K562 (cell line): ENCODE results near the gene GULP1. TPM values are rescaled to one million over a fixed set of nuclear protein-coding genes. Genes with fewer than 3 reads are reported as not detected.

Experiments
- AFF4 ChIP-seq: sonication (generic); formaldehyde crosslinking; IDR thresholded peaks from 2 replicates; pipeline ENCODE4 v1.8.0; 2023; ENCODE audit warnings: mild to moderate bottlenecking, missing genetic modification reagents
- CC2D1A ChIP-seq: fragments of 450-650 bp; IDR thresholded peaks from 2 replicates; pipeline ENCODE4 v1.6.1; 2017; ENCODE audit warnings: mild to moderate bottlenecking
- CHCHD3 ChIP-seq: fragments of 250-450 bp; sonication (Bioruptor Pico); IDR thresholded peaks from 2 replicates; pipeline ENCODE4 v2.1.2; 2022; ENCODE audit warnings: mild to moderate bottlenecking
- CTCF ChIP-seq, 3 experiments: IDR thresholded peaks in 2 of 3; conservative IDR thresholded peaks in 1 of 3; 2 replicates each; pipeline ENCODE4 v1.5.1; 2011 to 2012; ENCODE audit warnings: low read length in 3 of 3, mild to moderate bottlenecking in 3 of 3, control low read depth in 2 of 3, improper control_type of control experiment in 1 of 3, inconsistent platforms in 1 of 3, low read depth in 1 of 3, mixed read lengths in 1 of 3, moderate library complexity in 1 of 3; ENCODE audit not compliant: insufficient read depth in 2 of 3
- ELF2 ChIP-seq: fragments of 250-450 bp; sonication (Bioruptor Pico); IDR thresholded peaks from 2 replicates; pipeline ENCODE4 v1.5.0; 2021; ENCODE audit warnings: mild to moderate bottlenecking
- ELF4 ChIP-seq: fragments of 450-650 bp; formaldehyde crosslinking; IDR thresholded peaks from 2 replicates; pipeline ENCODE4 v1.4.0; 2022; ENCODE audit warnings: missing genetic modification characterization
- HDAC2 ChIP-seq: fragments of 450-650 bp; IDR thresholded peaks from 2 replicates; pipeline ENCODE4 v1.6.1; 2016; ENCODE audit warnings: mild to moderate bottlenecking
- KDM4B ChIP-seq, 2 experiments: fragments of 450-650 bp in 1 of 2; sonication (generic) in 1 of 2; IDR thresholded peaks; 2 replicates each; pipeline ENCODE4 v1.6.1; 2016 to 2017; ENCODE audit warnings: borderline replicate concordance in 2 of 2, antibody characterized with exemption in 1 of 2, low read depth in 1 of 2, mild to moderate bottlenecking in 1 of 2
- MCM5 ChIP-seq: fragments of 450-650 bp; IDR thresholded peaks from 2 replicates; pipeline ENCODE4 v1.6.1; 2016; ENCODE audit warnings: low read depth
- MEF2A ChIP-seq: IDR thresholded peaks from 2 replicates; pipeline ENCODE4 v1.6.1; 2011; ENCODE audit warnings: low read depth, mild to moderate bottlenecking, low read length, moderate library complexity; ENCODE audit not compliant: control insufficient read depth
- NFIC ChIP-seq: fragments of 450-650 bp; IDR thresholded peaks from 2 replicates; pipeline ENCODE4 v1.6.1; 2017; ENCODE audit warnings: mild to moderate bottlenecking, inconsistent platforms
- PHF21A ChIP-seq: fragments of 450-650 bp; IDR thresholded peaks from 2 replicates; pipeline ENCODE4 v1.6.1; 2017; ENCODE audit warnings: low read depth, borderline replicate concordance
- POLR2G ChIP-seq: fragments of 200-400 bp; formaldehyde crosslinking; IDR thresholded peaks from 2 replicates; pipeline ENCODE4 v1.6.1; 2017; ENCODE audit warnings: low read depth, mild to moderate bottlenecking, antibody characterized with exemption, low read length, moderate library complexity
- PPARD ChIP-seq: fragments of 250-450 bp; sonication (Bioruptor Pico); IDR thresholded peaks from 2 replicates; pipeline ENCODE4 v1.8.0; 2022; ENCODE audit warnings: inconsistent platforms, mild to moderate bottlenecking, moderate library complexity
- TOE1 ChIP-seq, 2 experiments: fragments of 450-650 bp in 1 of 2; sonication (generic) in 1 of 2; formaldehyde crosslinking in 1 of 2; IDR thresholded peaks; 2 replicates each; pipeline versions ENCODE4 v1.7.1 to v1.8.0; 2016 to 2022; ENCODE audit warnings: borderline replicate concordance in 2 of 2, mild to moderate bottlenecking in 2 of 2, antibody characterized with exemption in 1 of 2, inconsistent platforms in 1 of 2, low read depth in 1 of 2, missing genetic modification reagents in 1 of 2, moderate library complexity in 1 of 2
- ZBED1 ChIP-seq: IDR thresholded peaks from 2 replicates; pipeline ENCODE4 v1.6.1; 2014
- ZBTB7A ChIP-seq: IDR thresholded peaks from 2 replicates; pipeline ENCODE4 v1.6.1; 2011; ENCODE audit warnings: low read depth, mild to moderate bottlenecking, low read length, moderate library complexity, borderline replicate concordance; ENCODE audit not compliant: control insufficient read depth
- ZNF431 ChIP-seq: sonication (generic); formaldehyde crosslinking; IDR thresholded peaks from 2 replicates; pipeline ENCODE4 v1.8.0; 2022; ENCODE audit warnings: mild to moderate bottlenecking, missing genetic modification reagents
- polyA plus RNA-seq, 8 experiments: library from polyadenylated mRNA; depleted of rRNA in 4 of 8; stranded (reverse) in 5 of 8; unstranded in 3 of 8; fragments of >200 nt; fragmentation: Nextera tagmentation in 2 of 8; fragmentation: Illumina TruSeq in 1 of 8; extraction: Ambion mirVana in 2 of 8; extraction: Trizol in 1 of 8; gene quantifications; 2 replicates each; pipeline versions ENCODE4 v1.2.1 to v1.2.3, GENCODE V29; 2011 to 2014; ENCODE audit warnings: inconsistent platforms in 1 of 8, missing spikeins in 1 of 8
- total RNA-seq, 7 experiments: library from RNA; depleted of rRNA in 6 of 7; stranded (reverse); fragments of >200 nt in 6 of 7; fragmentation: Illumina TruSeq in 2 of 7; extraction: Trizol in 2 of 7; gene quantifications; 2 replicates each; pipeline versions ENCODE4 v1.2.1 to v1.2.3, GENCODE V29; 2011 to 2021; ENCODE audit warnings: low replicate concordance in 1 of 7
- TF ChIP-seq, protein P1 (sequence below): fragments of 200-800 bp; sonication (Bioruptor generic); IDR thresholded peaks from 2 replicates; pipeline ENCODE4 v1.6.1; 2017; ENCODE audit warnings: missing genetic modification characterization, missing compliant biosample characterization
- TF ChIP-seq, protein P2 (sequence below): fragments of 450-650 bp; formaldehyde crosslinking; IDR thresholded peaks from 2 replicates; pipeline ENCODE4 v1.4.0; 2022; ENCODE audit warnings: mild to moderate bottlenecking, moderate library complexity

GULP1 gene
- total and polyA plus RNA-seq, 9 of the 15 experiments (the other 6 are each of a cell fraction or from before 2014, with no cell fraction given), result 8.5 to 25.3 (median 19.5) TPM

DNA sequence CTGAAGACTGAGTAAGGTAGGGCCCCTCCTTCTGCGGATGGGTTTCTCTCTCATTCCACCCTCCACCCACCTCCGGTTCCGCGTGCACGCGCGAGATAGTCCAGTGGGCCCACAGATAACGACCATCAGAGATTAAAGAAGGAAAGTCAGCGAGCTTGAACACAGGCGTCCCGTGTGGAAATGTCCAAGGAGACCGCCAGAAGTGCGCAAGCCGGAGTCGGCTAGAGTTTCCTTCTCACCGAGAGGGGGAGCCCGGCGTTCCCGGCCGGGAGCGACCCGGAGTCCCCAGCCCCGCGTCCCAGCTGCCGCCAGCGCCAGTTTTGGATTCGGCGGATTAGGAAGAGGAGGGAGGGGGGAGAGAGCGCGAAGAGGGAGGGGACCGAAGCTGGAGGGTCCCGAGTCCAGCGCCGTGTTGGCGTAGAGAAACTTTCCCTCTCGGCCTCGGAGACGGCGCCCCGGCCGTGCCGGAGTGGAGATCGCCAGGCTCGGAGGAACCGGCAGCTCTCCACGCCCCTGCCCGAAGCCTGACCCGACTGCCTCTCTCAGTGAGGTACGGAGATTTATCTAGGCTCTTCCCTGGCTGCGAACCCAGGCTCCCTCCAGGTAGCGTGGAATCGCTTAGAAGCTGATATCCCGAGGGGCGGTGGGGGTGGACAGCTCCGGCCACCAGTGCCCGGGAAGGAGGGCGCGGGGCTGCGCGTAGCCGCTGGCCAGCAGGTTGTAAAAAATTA, at the start of gene GULP1 (continued):
- TF ChIP-seq PHF21A (peak; percentile 55), MCM5 (no peak), ZNF431 (CRISPR knock-in tag) (no peak), ELF2 (CRISPR knock-in tag) (no peak), POLR2G (peak; percentile 80), NFIC (0 out of 2 replicates have a peak, but pooled peaks have one; percentile 23), AFF4 (CRISPR knock-in tag) (no peak), TOE1 (IDR thresholded peaks at IDR 0.05; ENCODE audit: borderline replicate concordance) (no peak), TOE1 (CRISPR knock-in tag; IDR thresholded peaks at IDR 0.05; ENCODE audit: borderline replicate concordance, low read depth) (no peak), CC2D1A (no peak), KDM4B (IDR thresholded peaks at IDR 0.05; ENCODE audit: borderline replicate concordance in 2 of 2, low read depth in 1 of 2) (no peak), HDAC2 (peak; percentile 81), ELF4 (CRISPR knock-in tag) (no peak), ZBTB7A (peak; percentile 9; the same call in 1 of the 2 replicates), MEF2A (no peak), PPARD (CRISPR knock-in tag) (no peak), CTCF (IDR thresholded peaks at IDR 0.05 in 2 of 3, conservative IDR thresholded peaks at IDR 0.05 in 1 of 3; ENCODE audit: insufficient read depth in 2 of 3, low read depth in 1 of 3, low read length in 3 of 3) (peak; percentile 50 to 75 (median 61)), ZBED1 (no peak), CHCHD3 (CRISPR knock-in tag) (no peak)
- TF ChIP-seq, protein P1, sequence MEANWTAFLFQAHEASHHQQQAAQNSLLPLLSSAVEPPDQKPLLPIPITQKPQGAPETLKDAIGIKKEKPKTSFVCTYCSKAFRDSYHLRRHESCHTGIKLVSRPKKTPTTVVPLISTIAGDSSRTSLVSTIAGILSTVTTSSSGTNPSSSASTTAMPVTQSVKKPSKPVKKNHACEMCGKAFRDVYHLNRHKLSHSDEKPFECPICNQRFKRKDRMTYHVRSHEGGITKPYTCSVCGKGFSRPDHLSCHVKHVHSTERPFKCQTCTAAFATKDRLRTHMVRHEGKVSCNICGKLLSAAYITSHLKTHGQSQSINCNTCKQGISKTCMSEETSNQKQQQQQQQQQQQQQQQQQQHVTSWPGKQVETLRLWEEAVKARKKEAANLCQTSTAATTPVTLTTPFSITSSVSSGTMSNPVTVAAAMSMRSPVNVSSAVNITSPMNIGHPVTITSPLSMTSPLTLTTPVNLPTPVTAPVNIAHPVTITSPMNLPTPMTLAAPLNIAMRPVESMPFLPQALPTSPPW (CRISPR knock-in tag), result peak; percentile 69; the same call in 1 of the 2 replicates
- TF ChIP-seq, protein P2, sequence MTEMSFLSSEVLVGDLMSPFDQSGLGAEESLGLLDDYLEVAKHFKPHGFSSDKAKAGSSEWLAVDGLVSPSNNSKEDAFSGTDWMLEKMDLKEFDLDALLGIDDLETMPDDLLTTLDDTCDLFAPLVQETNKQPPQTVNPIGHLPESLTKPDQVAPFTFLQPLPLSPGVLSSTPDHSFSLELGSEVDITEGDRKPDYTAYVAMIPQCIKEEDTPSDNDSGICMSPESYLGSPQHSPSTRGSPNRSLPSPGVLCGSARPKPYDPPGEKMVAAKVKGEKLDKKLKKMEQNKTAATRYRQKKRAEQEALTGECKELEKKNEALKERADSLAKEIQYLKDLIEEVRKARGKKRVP (CRISPR knock-in tag), result no peak
